Neural crest cell (in vitro differentiated cells): ENCODE data around the gene RASAL2. TPM values are rescaled to one million over a fixed set of nuclear protein-coding genes. Genes with fewer than 3 reads are reported as not detected.
A peak's percentile ranks its signal among the peaks of the same experiment; 100 is the strongest.
"Not testable (repeated sequence)": the region's sequence is repeated elsewhere in the genome, so short reads cannot be mapped to it uniquely, and the experiment has no call there.

Experiments used
- DNase-seq: peaks from one replicate; pipeline ENCODE4 v3.0.0; 2021; ENCODE audit warnings: low read depth, mixed read lengths, low spot score
- H3K27ac Mint-ChIP-seq: one replicate; pipeline ENCODE4 v1.8.0; 2021; ENCODE audit warnings: mild to moderate bottlenecking, mixed read lengths; ENCODE audit not compliant: unreplicated experiment
- H3K27me3 Mint-ChIP-seq: 2 replicates; pipeline ENCODE4 v1.8.0; 2021; ENCODE audit warnings: low read depth, mild to moderate bottlenecking, mixed read lengths
- H3K36me3 Mint-ChIP-seq: 2 replicates; pipeline ENCODE4 v1.8.0; 2021; ENCODE audit warnings: low read depth, mild to moderate bottlenecking, mixed read lengths
- H3K4me1 Mint-ChIP-seq: 2 replicates; pipeline ENCODE4 v1.8.0; 2021; ENCODE audit warnings: mixed read lengths
- H3K4me3 Mint-ChIP-seq: one replicate; pipeline ENCODE4 v1.8.0; 2021; ENCODE audit warnings: mild to moderate bottlenecking, mixed read lengths
- H3K9me3 Mint-ChIP-seq: 2 replicates; pipeline ENCODE4 v1.8.0; 2021; ENCODE audit warnings: mixed read lengths
- total RNA-seq: library from RNA; stranded (reverse); gene quantifications from 2 replicates; pipeline ENCODE4 v1.2.1, GENCODE V29; 2021
- TF ChIP-seq, protein P1 (sequence below): fragments of 200-600 bp; sonication (generic); conservative IDR thresholded peaks from 2 replicates; pipeline ENCODE4 v1.5.0; 2021; ENCODE audit warnings: antibody characterized with exemption, mild to moderate bottlenecking

The RASAL2 gene
- total RNA-seq, 1 donor from 2014 or later: 20.9 TPM

DNA sequence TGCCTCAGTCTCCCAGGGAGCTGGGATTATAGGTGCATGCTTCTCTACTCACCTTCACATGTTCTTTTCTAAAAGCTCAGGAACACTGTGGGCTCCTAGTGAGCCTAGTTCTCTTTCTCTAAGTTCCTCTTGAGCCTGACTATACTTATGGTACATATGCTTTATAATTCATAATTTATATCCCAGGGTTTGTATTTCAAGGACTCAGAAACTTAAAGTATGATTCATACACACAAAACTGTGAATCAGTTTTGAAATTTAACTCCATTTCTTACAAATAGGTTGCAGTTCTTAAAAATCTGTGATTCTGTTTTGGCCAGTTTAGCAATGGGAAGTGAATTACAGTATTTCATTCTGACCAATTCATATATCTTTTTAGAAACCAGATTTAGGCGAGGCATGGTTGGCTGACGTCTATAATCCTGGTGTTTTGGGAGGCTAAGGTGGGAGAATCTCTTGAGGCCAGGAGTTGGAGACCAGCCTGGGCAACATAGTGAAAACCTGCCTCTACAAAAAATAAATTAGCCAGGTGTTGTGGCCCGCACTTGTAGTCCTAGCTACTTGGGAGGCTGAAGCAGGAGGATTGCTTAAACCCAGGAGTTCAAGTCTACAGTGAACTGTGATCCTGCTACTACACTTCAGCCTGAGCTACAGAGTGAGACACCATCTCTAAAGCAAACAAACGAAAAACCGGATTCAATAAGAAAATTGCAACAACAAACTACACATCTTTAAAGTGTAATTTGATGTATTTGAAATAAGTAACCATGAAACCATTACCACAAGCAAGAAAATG is 15.6 kb downstream of the RASAL2 start:
- Mint-ChIP-seq H3K27ac (peak overlapping the region; percentile 19), H3K27me3 (no peaks in the 10 kb centered on the region), H3K9me3 (no peaks in the 10 kb centered on the region), H3K4me1 (no peaks in the 10 kb centered on the region), H3K36me3 (no peaks in the 10 kb centered on the region), H3K4me3 (no peak overlapping the region)
- no peak for DNase-seq
- TF ChIP-seq, protein P1, sequence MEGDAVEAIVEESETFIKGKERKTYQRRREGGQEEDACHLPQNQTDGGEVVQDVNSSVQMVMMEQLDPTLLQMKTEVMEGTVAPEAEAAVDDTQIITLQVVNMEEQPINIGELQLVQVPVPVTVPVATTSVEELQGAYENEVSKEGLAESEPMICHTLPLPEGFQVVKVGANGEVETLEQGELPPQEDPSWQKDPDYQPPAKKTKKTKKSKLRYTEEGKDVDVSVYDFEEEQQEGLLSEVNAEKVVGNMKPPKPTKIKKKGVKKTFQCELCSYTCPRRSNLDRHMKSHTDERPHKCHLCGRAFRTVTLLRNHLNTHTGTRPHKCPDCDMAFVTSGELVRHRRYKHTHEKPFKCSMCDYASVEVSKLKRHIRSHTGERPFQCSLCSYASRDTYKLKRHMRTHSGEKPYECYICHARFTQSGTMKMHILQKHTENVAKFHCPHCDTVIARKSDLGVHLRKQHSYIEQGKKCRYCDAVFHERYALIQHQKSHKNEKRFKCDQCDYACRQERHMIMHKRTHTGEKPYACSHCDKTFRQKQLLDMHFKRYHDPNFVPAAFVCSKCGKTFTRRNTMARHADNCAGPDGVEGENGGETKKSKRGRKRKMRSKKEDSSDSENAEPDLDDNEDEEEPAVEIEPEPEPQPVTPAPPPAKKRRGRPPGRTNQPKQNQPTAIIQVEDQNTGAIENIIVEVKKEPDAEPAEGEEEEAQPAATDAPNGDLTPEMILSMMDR: no peak

DNA sequence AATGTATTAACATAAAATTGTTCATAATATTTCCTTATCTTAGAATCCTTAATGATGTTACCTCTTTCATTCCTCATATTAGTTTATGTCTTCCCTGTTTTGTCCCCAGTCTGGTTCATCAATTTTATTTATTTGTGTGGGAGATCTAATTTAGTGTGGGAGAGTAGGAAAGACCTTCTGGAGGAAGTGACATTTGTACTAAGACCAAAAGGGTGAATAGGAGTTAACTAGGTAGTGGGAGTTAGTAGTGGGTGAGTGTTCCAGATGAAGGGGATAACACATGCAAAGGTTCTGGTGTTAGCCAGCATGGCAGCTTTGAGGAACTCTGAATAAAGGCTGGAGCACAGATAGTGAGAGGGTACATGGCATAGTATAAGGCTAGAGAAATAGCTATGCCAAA is 21.4 kb downstream of the RASAL2 start:
- no peak for DNase-seq
- Mint-ChIP-seq H3K9me3 (peaks cover 2% of the 10 kb centered on the region), H3K27me3 (no peaks in the 10 kb centered on the region), H3K27ac (no peak overlapping the region), H3K4me3 (no peak overlapping the region), H3K4me1 (no peaks in the 10 kb centered on the region), H3K36me3 (peaks cover 3% of the 10 kb centered on the region)
- TF ChIP-seq, protein P1: no peak

DNA sequence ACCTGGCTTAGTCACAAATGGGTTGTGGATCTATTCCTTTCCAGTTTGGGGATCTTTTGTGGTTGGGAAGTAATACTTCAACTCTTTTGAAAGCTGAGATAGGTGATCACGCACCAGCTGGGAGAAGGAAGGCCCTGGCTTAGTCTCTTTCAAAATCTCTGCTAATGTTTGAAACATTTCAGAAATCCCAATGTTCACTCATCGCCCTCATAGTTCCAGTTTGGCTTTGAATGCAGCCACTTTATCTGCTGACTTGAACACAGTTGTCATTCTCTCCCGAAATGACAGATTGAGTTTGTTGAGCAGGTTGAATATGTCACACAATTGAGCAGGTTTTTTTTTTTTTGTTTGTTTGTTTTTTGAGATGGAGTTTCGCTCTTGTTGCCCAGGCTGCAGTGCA is 24.6 kb downstream of the RASAL2 start:
- peaks cover 10% of the 10 kb centered on the region for H3K36me3 Mint-ChIP-seq
- peaks cover 6% of the 10 kb centered on the region for H3K9me3 Mint-ChIP-seq
- H3K4me3 Mint-ChIP-seq: no peak overlapping the region
- no peak overlapping the region for H3K27ac Mint-ChIP-seq
- DNase-seq: no peak
- TF ChIP-seq, protein P1: no peak
- H3K27me3 Mint-ChIP-seq: no peaks in the 10 kb centered on the region
- H3K4me1 Mint-ChIP-seq: peaks cover 14% of the 10 kb centered on the region

DNA sequence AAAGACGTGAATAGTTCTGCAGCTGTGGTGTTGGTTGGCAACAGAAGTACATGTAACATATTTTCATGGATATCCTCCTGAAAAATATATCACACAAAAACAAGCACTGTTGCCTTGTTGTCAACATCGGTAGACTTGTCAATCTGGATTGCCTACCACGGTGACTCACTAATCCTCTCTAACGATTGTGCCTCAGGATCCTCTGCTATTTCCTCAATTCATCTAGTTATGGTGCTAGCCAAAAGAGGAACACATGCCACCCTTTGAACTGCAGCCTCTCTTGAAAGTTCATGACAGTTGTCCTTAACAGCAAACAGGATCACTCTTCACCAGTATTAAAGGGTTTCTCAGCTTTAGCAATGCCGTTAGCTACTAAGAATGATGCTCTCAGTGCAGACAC is 25.7 kb downstream of the RASAL2 start:
- Mint-ChIP-seq H3K4me3 (no peak overlapping the region), H3K36me3 (peaks cover 10% of the 10 kb centered on the region), H3K4me1 (peaks cover 14% of the 10 kb centered on the region), H3K9me3 (peaks cover 6% of the 10 kb centered on the region), H3K27ac (no peak overlapping the region), H3K27me3 (no peaks in the 10 kb centered on the region)
- no peak for DNase-seq
- TF ChIP-seq, protein P1: no peak

DNA sequence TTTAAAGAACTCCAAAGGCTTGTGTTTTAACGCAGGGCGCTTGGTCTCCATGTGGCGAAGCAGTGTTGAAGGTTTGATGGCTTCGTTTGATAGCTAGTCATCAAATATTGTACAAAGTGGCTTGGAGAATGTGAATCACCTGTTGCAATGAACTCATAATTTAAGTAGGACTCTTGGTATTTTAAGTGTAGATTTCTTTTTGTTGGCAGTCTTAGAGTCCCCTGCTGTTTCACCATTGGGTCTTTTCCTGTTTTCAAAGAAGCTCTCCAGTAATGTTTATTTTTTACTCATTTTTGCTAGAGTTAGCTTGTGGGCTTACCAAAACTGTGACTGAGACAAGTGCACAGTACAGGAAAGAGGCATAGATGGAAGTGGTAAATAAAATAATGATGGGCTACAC is 26.2 kb downstream of the RASAL2 start:
- Mint-ChIP-seq H3K27me3 (no peaks in the 10 kb centered on the region), H3K27ac (no peak overlapping the region), H3K9me3 (peaks cover 6% of the 10 kb centered on the region), H3K4me3 (no peak overlapping the region), H3K4me1 (peaks cover 14% of the 10 kb centered on the region), H3K36me3 (peaks cover 10% of the 10 kb centered on the region)
- TF ChIP-seq, protein P1: no peak
- no peak for DNase-seq

DNA sequence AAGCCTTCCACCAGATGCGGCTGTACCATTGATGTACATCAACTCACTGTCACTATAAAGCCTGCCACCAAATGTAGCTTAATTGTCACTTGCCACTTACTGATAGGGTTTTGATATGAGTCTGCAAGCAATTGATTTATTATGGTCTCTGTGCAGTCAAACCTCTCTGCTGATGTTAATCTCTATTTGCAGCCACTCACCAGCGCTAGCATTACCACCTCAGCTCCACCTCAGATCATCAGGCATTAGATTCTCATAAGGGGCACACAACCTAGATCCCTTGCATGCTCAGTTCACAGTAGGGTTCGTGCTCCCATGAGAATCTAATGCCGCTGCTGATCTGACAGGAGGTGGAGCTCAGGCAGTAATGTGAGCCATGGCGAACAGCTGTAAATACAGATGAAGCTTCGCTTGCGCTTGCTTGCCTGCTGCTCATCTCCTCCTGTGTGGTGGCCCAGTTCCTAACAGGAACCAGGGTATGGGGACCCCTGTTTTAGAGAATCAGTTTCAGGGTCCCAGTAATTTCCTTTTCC is 26.7 kb downstream of the RASAL2 start:
- DNase-seq, H3K36me3 Mint-ChIP-seq, H3K27me3 Mint-ChIP-seq, H3K4me3 Mint-ChIP-seq, H3K27ac Mint-ChIP-seq, H3K9me3 Mint-ChIP-seq: not testable (repeated sequence)
- peaks cover 14% of the 10 kb centered on the region for H3K4me1 Mint-ChIP-seq
